H1 (cell line): ENCODE data around the gene PHKA2. TPM values are rescaled to one million over a fixed set of nuclear protein-coding genes. Genes with fewer than 3 reads are reported as not detected.

Source experiments
- CBX8 ChIP-seq: fragments of 300-800, 300-1000 bp; sonication (generic); IDR thresholded peaks from 2 replicates; pipeline ENCODE4 v1.7.1; 2016; ENCODE audit warnings: low read depth, low read length, borderline replicate concordance
- CHD7 ChIP-seq: fragments of 300-600 bp; sonication (generic); IDR thresholded peaks from 2 replicates; pipeline ENCODE4 v1.7.1; 2012; ENCODE audit warnings: low read length, moderate library complexity, mild to moderate bottlenecking, inconsistent platforms; ENCODE audit not compliant: insufficient replicate concordance
- E2F6 ChIP-seq: IDR thresholded peaks from 2 replicates; pipeline ENCODE4 v1.6.1; 2012; ENCODE audit warnings: inconsistent platforms
- HDAC6 ChIP-seq: IDR thresholded peaks from one replicate; pipeline ENCODE4 v1.7.1; 2012; ENCODE audit warnings: low read depth, mild to moderate bottlenecking, inconsistent platforms, low read length, moderate library complexity
- NANOG ChIP-seq: IDR thresholded peaks from 2 replicates; pipeline ENCODE4 v1.6.1; 2011; ENCODE audit warnings: low read length, low read depth, mild to moderate bottlenecking, inconsistent platforms; ENCODE audit not compliant: insufficient read depth, poor library complexity, severe bottlenecking
- SAP30 ChIP-seq: fragments of 300-600 bp; sonication (generic); IDR thresholded peaks from 2 replicates; pipeline ENCODE4 v1.7.1; 2012; ENCODE audit warnings: low read length, moderate library complexity, mild to moderate bottlenecking, inconsistent platforms; ENCODE audit not compliant: insufficient read depth, insufficient replicate concordance
- polyA plus RNA-seq, 7 experiments: library from polyadenylated mRNA; depleted of rRNA in 3 of 7; stranded (reverse) in 5 of 7; unstranded in 2 of 7; fragments of >200 nt in 5 of 7; fragments of 200-250 nt in 2 of 7; gene quantifications; 1 replicate in 5 of 7; 2 replicates in 1 of 7; 4 replicates in 1 of 7; pipeline versions ENCODE4 v1.2.1 to v1.2.3, GENCODE V29; 2011 to 2013; ENCODE audit warnings: missing spikeins in 2 of 7, mixed read lengths in 2 of 7
- total RNA-seq: library from RNA; stranded (reverse); fragmentation: NEBNext Ultra II Directional; extraction: Animal tissue kit (Norgen Biotek cat#: 25700); gene quantifications from 2 replicates; pipeline ENCODE4 v1.2.1, GENCODE V29; 2021

The PHKA2 gene
- total and polyA plus RNA-seq, 2 of the 8 experiments (the other 6 are each of a cell fraction or from before 2014, with no cell fraction given), result 28.1 to 35.8 TPM

- TF ChIP-seq CHD7 (no peak), HDAC6 (no peak), CBX8 (no peak), E2F6 (no peak), NANOG (no peak), SAP30 (no peak)
Observed at GRCh38 chrX:19024366-19024765, 40.5 kb upstream of the PHKA2 start (continued).
